ENCODE results near the gene UBA1. TPM values are rescaled to one million over a fixed set of nuclear protein-coding genes. Genes with fewer than 3 reads are reported as not detected.

UBA1 gene
- total RNA-seq, 1 donor from 2014 or later = 235 TPM

DNA sequence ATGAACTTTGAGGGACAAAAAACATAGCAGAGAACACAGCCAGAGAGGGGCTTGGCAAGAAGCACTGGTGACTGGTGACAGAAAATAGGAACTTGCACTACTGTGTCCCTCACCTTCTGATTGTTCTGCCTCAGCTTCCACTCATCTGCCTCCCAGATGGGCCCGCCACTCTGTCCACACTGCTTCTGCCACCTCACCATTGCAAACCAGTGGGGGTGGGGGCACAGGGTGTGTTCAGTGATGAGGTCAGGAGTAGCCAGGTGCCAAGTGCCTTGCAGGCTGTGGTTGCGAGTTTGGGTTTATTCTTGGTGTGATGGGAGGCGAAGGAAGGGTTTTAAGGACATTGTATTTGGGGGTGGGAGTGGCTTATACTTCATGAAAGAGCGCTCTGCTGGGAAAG, 9.1 kb upstream of the UBA1 start:
- ATAC-seq (ENCODE audit: low read depth) (no peak), DNase-seq (no peak)
- Mint-ChIP-seq H3K27me3 (no peaks in the 10 kb centered on the region), H3K4me3 (no peak overlapping the region), H3K9me3 (no peaks in the 10 kb centered on the region), H3K4me1 (no peaks in the 10 kb centered on the region), H3K27ac (no peak overlapping the region), H3K36me3 (ENCODE audit: low read depth) (peaks cover 50% of the 10 kb centered on the region)
- CTCF ChIA-PET = no interaction called here
- POLR2A ChIA-PET = no interaction called here
- TF ChIP-seq, protein P1, sequence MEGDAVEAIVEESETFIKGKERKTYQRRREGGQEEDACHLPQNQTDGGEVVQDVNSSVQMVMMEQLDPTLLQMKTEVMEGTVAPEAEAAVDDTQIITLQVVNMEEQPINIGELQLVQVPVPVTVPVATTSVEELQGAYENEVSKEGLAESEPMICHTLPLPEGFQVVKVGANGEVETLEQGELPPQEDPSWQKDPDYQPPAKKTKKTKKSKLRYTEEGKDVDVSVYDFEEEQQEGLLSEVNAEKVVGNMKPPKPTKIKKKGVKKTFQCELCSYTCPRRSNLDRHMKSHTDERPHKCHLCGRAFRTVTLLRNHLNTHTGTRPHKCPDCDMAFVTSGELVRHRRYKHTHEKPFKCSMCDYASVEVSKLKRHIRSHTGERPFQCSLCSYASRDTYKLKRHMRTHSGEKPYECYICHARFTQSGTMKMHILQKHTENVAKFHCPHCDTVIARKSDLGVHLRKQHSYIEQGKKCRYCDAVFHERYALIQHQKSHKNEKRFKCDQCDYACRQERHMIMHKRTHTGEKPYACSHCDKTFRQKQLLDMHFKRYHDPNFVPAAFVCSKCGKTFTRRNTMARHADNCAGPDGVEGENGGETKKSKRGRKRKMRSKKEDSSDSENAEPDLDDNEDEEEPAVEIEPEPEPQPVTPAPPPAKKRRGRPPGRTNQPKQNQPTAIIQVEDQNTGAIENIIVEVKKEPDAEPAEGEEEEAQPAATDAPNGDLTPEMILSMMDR (IDR thresholded peaks at IDR 0.05) = no peak
- intact Hi-C loops (cut with micrococcal nuclease) = no loop called here

DNA sequence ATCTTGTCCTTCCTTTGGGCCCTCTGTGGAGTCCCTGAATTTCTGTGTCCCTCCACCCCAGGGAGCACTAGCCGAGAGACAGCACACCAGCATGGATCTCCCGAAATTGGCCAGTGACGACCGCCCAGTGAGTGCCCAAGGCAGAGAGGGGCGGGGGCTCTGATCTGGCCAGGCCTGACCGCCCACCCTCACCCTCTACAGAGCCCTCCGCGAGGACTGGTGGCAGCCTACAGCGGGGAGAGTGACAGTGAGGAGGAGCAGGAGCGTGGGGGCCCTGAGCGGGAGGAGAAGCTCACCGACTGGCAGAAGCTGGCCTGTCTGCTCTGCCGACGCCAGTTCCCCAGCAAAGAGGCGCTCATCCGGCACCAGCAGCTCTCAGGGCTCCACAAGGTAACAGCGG, 8.4 kb upstream of the UBA1 start:
- intact Hi-C loops (cut with micrococcal nuclease) = no loop called here
- Mint-ChIP-seq H3K36me3 (ENCODE audit: low read depth) (peaks cover 47% of the 10 kb centered on the region), H3K9me3 (no peaks in the 10 kb centered on the region), H3K4me1 (peaks cover under 1% of the 10 kb centered on the region), H3K27ac (no peak overlapping the region), H3K4me3 (no peak overlapping the region), H3K27me3 (no peaks in the 10 kb centered on the region)
- TF ChIP-seq, protein P1 (IDR thresholded peaks at IDR 0.05) = no peak
- ChIA-PET CTCF (no interaction called here), POLR2A (no interaction called here)
- no peak for ATAC-seq (ENCODE audit: low read depth)
- DNase-seq = no peak

DNA sequence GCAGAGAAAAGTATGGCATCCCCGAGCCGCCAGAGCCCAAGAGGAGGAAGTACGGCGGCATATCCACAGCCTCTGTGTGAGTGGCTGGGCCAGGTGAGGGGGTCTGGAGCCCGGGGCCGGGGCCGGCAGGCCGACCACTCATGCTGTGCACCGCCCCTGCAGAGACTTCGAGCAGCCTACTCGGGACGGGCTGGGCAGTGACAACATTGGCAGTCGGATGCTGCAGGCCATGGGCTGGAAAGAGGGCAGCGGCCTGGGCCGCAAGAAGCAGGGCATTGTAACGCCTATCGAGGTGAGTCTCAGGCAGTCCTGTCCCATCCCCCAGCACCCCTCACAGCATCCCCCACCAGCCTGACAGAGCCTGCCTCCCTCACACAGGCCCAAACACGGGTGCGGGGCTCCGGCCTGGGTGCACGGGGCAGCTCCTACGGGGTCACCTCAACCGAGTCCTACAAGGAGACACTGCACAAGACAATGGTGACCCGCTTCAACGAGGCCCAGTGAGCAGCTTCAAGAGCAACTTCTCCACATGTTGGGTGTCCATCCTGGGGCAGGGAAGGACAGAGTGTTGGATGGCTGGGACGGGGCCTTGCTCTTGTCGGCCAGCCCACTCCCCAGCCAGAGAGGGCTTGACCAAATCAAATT, 7.4 kb upstream of the UBA1 start:
- intact Hi-C loops (cut with micrococcal nuclease) = no loop called here
- no peak for DNase-seq
- H3K27me3 Mint-ChIP-seq = no peaks in the 10 kb centered on the region
- H3K36me3 Mint-ChIP-seq (ENCODE audit: low read depth) = peaks cover 44% of the 10 kb centered on the region
- no peak overlapping the region for H3K27ac Mint-ChIP-seq
- POLR2A ChIA-PET = no interaction called here
- H3K4me3 Mint-ChIP-seq = no peak overlapping the region
- no peaks in the 10 kb centered on the region for H3K9me3 Mint-ChIP-seq
- no peak for ATAC-seq (ENCODE audit: low read depth)
- peaks cover 8% of the 10 kb centered on the region for H3K4me1 Mint-ChIP-seq
- TF ChIP-seq, protein P1 (IDR thresholded peaks at IDR 0.05) = no peak
- CTCF ChIA-PET = no interaction called here

DNA sequence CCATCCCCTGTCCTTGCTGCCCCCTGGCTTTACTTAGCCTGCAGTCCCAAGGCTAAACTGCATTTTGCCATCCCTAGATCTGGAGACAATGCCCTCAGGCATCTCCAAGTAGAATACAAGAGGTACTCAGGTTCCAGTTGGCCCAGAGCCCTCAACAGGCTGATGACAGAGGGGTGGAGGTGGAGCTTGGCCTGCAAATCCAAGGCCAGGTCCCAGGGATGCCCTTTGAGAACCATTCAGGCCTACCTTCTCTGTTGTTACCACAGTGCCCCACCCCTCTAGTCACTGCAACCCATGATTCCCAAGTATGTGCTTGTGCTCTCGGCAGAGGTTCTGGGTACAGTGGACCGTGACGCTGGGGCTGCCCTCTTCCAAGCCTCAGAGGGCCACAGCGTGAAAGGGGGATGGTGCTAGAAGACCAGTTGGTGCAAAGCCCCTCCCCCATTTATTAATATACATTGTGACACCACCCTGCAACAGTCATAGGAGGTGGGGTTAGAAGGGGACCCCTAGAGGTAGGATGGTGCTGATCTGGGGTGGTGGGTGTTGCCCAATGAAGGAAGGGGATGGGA, 6.4 kb upstream of the UBA1 start:
- CTCF ChIA-PET = no interaction called here
- H3K36me3 Mint-ChIP-seq (ENCODE audit: low read depth) = peaks cover 40% of the 10 kb centered on the region
- peaks cover 14% of the 10 kb centered on the region for H3K4me1 Mint-ChIP-seq

DNA sequence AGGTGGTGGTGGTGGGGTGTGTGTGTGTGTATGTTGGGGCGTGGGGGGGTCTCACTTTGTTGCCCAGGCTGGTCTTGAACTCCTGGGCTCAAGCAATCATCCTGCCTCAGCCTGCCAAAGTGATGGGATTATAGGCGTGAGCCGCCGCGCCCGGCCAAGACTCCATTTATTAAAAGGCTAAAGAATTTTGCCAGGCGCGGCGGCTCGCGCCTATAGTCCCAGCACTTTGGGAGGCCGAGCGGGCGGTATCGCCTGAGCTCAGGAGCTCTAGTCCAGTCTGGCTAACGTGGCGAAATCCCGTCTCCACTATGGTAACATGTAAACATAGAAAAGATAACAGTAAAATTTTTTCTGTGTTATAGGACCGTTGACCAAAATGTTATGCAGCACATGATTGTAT, 3.7 kb upstream of the UBA1 start:
- DNase-seq (no peak), ATAC-seq (ENCODE audit: low read depth) (no peak)
- no peak overlapping the region for H3K27ac Mint-ChIP-seq
- no peaks in the 10 kb centered on the region for H3K27me3 Mint-ChIP-seq
- POLR2A ChIA-PET = interaction anchor here (0.6 to 2.9 kb wide), 8 partner anchors 28 to 1978 kb away, joined by 3 to 34 read pairs (median 4); partner anchors contain the start of genes CDK16, NDUFB11 and RBM10
- no peak overlapping the region for H3K4me3 Mint-ChIP-seq
- H3K4me1 Mint-ChIP-seq = peaks cover 35% of the 10 kb centered on the region
- H3K9me3 Mint-ChIP-seq = no peaks in the 10 kb centered on the region
- TF ChIP-seq, protein P1 (IDR thresholded peaks at IDR 0.05) = no peak
- intact Hi-C loops (cut with micrococcal nuclease) = loop anchor here (1.0 to 5.0 kb wide), 5 partner anchors 45 to 562 kb away; partner anchors contain the start of genes ARAF, RBM10 and ZNF41
- CTCF ChIA-PET = interaction anchor here (1.2 to 2.4 kb wide), 2 partner anchors 45 to 334 kb away, joined by 3 to 21 read pairs; partner anchors contain the start of genes NDUFB11 and RBM10
- H3K36me3 Mint-ChIP-seq (ENCODE audit: low read depth) = peaks cover 30% of the 10 kb centered on the region

More for the DNA sequence above, 6.4 kb upstream of the UBA1 start:
- POLR2A ChIA-PET = no interaction called here
- no peak for DNase-seq
- intact Hi-C loops (cut with micrococcal nuclease) = no loop called here
- Mint-ChIP-seq H3K27me3 (no peaks in the 10 kb centered on the region), H3K27ac (no peak overlapping the region), H3K9me3 (no peaks in the 10 kb centered on the region), H3K4me3 (no peak overlapping the region)
- TF ChIP-seq, protein P1 (IDR thresholded peaks at IDR 0.05) = no peak
- no peak for ATAC-seq (ENCODE audit: low read depth)

Measured in activated B cell treated with CpG ODN at 0.5 μM for 24 hours (primary cell).